WTC11 (cell line): ENCODE data around the gene UBL7. TPM values are rescaled to one million over a fixed set of nuclear protein-coding genes. Genes with fewer than 3 reads are reported as not detected.

ENCODE experiments used
- ATAC-seq: fragments of 200-7000 bp; cut with Tn5 transposase; 2 replicates; pipeline ENCODE4 v1.10.0; 2021; ENCODE audit warnings: mild to moderate bottlenecking, moderate library complexity
- CTCF ChIA-PET: fragments of 300-600 bp; sonication (Branson Sonifier 250); formaldehyde crosslinking; loops from one replicate; lab custom pipeline; 2021; ENCODE audit warnings: antibody characterized with exemption; lab: Charles Lee
- POLR2A ChIA-PET: fragments of 350-600 bp; sonication (Branson Sonifier 250); formaldehyde crosslinking; loops from one replicate; lab custom pipeline; 2021; ENCODE audit warnings: antibody characterized with exemption; lab: Charles Lee
- DNase-seq: peaks from one replicate; pipeline ENCODE4 v3.0.0; 2021; ENCODE audit warnings: low spot score
- H3K27ac Mint-ChIP-seq: 2 replicates; pipeline ENCODE4 v1.8.0; 2021; ENCODE audit warnings: mixed read lengths
- H3K27me3 Mint-ChIP-seq: 2 replicates; pipeline ENCODE4 v1.8.0; 2021; ENCODE audit warnings: low read depth, mild to moderate bottlenecking, moderate library complexity, mixed read lengths
- H3K36me3 Mint-ChIP-seq: 2 replicates; pipeline ENCODE4 v1.8.0; 2021; ENCODE audit warnings: mixed read lengths
- H3K4me1 Mint-ChIP-seq: 2 replicates; pipeline ENCODE4 v1.8.0; 2022; ENCODE audit warnings: mixed read lengths
- H3K4me3 Mint-ChIP-seq: 2 replicates; pipeline ENCODE4 v1.8.0; 2021; ENCODE audit warnings: mild to moderate bottlenecking, moderate library complexity, mixed read lengths
- H3K9me3 Mint-ChIP-seq: 2 replicates; pipeline ENCODE4 v1.8.0; 2021; ENCODE audit warnings: mixed read lengths
- ARID4B ChIP-seq: sonication (generic); formaldehyde crosslinking; IDR thresholded peaks from 2 replicates; pipeline ENCODE4 v1.8.0; 2023; ENCODE audit warnings: missing genetic modification reagents, mild to moderate bottlenecking, borderline replicate concordance
- ATF2 ChIP-seq: sonication (generic); formaldehyde crosslinking; IDR thresholded peaks from 2 replicates; pipeline ENCODE4 v1.8.1; 2022; ENCODE audit warnings: low read depth, missing genetic modification reagents, borderline replicate concordance
- CDX4 ChIP-seq: fragments of 250-450 bp; sonication (Bioruptor Pico); IDR thresholded peaks from 2 replicates; pipeline ENCODE4 v1.9.0; 2021; ENCODE audit warnings: moderate library complexity, mild to moderate bottlenecking, inconsistent platforms, borderline replicate concordance
- CTCF ChIP-seq: fragments of 200-600 bp; IDR thresholded peaks from 2 replicates; pipeline ENCODE4 v1.8.0; 2022; ENCODE audit warnings: antibody characterized with exemption
- E2F1 ChIP-seq: sonication (generic); formaldehyde crosslinking; IDR thresholded peaks from 2 replicates; pipeline ENCODE4 v1.8.0; 2022; ENCODE audit warnings: mild to moderate bottlenecking, missing genetic modification reagents
- E2F4 ChIP-seq: sonication (generic); formaldehyde crosslinking; IDR thresholded peaks from 2 replicates; pipeline ENCODE4 v1.8.1; 2022; ENCODE audit warnings: low read depth, mild to moderate bottlenecking, moderate library complexity, missing genetic modification reagents, borderline replicate concordance
- ETV6 ChIP-seq: sonication (generic); formaldehyde crosslinking; IDR thresholded peaks from 2 replicates; pipeline ENCODE4 v1.8.1; 2022; ENCODE audit warnings: mild to moderate bottlenecking, missing genetic modification reagents
- GABPB1 ChIP-seq: sonication (generic); formaldehyde crosslinking; IDR thresholded peaks from 2 replicates; pipeline ENCODE4 v1.8.1; 2023; ENCODE audit warnings: mild to moderate bottlenecking, missing genetic modification reagents
- KAT7 ChIP-seq: sonication (generic); formaldehyde crosslinking; IDR thresholded peaks from 2 replicates; pipeline ENCODE4 v1.8.1; 2023; ENCODE audit warnings: missing genetic modification reagents, mild to moderate bottlenecking, borderline replicate concordance
- MAX ChIP-seq: sonication (generic); formaldehyde crosslinking; IDR thresholded peaks from 2 replicates; pipeline ENCODE4 v1.8.0; 2022; ENCODE audit warnings: mild to moderate bottlenecking, missing genetic modification reagents
- MXD4 ChIP-seq: fragments of 250-450 bp; sonication (Bioruptor Pico); IDR thresholded peaks from 2 replicates; pipeline ENCODE4 v1.8.0; 2021; ENCODE audit warnings: mild to moderate bottlenecking, moderate library complexity, borderline replicate concordance
- NFATC4 ChIP-seq: fragments of 250-450 bp; sonication (Bioruptor Pico); IDR thresholded peaks from 2 replicates; pipeline ENCODE4 v1.9.0; 2021; ENCODE audit warnings: mild to moderate bottlenecking
- NR2C2 ChIP-seq: sonication (generic); formaldehyde crosslinking; IDR thresholded peaks from 2 replicates; pipeline ENCODE4 v1.8.0; 2022; ENCODE audit warnings: mild to moderate bottlenecking, missing genetic modification reagents
- TEAD1 ChIP-seq: sonication (generic); formaldehyde crosslinking; IDR thresholded peaks from 2 replicates; pipeline ENCODE4 v1.8.0; 2022; ENCODE audit warnings: mild to moderate bottlenecking, missing genetic modification reagents
- ZNF121 ChIP-seq: sonication (generic); formaldehyde crosslinking; IDR thresholded peaks from 2 replicates; pipeline ENCODE4 v1.8.0; 2023; ENCODE audit warnings: missing genetic modification reagents
- ZNF317 ChIP-seq: sonication (generic); formaldehyde crosslinking; IDR thresholded peaks from 2 replicates; pipeline ENCODE4 v1.8.1; 2023; ENCODE audit warnings: low read depth, mild to moderate bottlenecking, moderate library complexity, missing genetic modification reagents, borderline replicate concordance
- ZNF396 ChIP-seq: fragments of 250-450 bp; sonication (Bioruptor Pico); IDR thresholded peaks from 2 replicates; pipeline ENCODE4 v1.8.0; 2021; ENCODE audit warnings: mild to moderate bottlenecking, moderate library complexity, borderline replicate concordance
- ZNF416 ChIP-seq: fragments of 250-450 bp; sonication (Bioruptor Pico); IDR thresholded peaks from 2 replicates; pipeline ENCODE4 v1.9.0; 2021; ENCODE audit warnings: mild to moderate bottlenecking, inconsistent platforms
- ZNF425 ChIP-seq: fragments of 250-450 bp; sonication (Bioruptor Pico); conservative IDR thresholded peaks from 2 replicates; pipeline ENCODE4 v1.9.0; 2021; ENCODE audit warnings: mild to moderate bottlenecking
- ZNF671 ChIP-seq: fragments of 250-450 bp; sonication (Bioruptor Pico); IDR thresholded peaks from 2 replicates; pipeline ENCODE4 v1.8.0; 2021; ENCODE audit warnings: mild to moderate bottlenecking
- total RNA-seq: library from RNA; stranded (reverse); gene quantifications from 3 replicates; pipeline ENCODE4 v1.2.3, GENCODE V29; 2021

UBL7 gene
- total RNA-seq, 1 experiment from 2014 or later, result 70.1 TPM

GRCh38 chr15:74406517-74406916 is 54.4 kb downstream of the UBL7 start:
- DNase-seq (no peak), ATAC-seq (no peak)
- POLR2A ChIA-PET, result interaction anchor here (0.7 kb wide), 1 partner anchor 135 kb away, joined by 3 read pairs; the partner anchor contains the start of gene ARID3B
- no peak overlapping the region for H3K4me3 Mint-ChIP-seq
- TF ChIP-seq ATF2 (CRISPR knock-in tag) (no peak), NFATC4 (CRISPR knock-in tag) (no peak), CDX4 (CRISPR knock-in tag) (no peak), TEAD1 (no peak), MAX (CRISPR knock-in tag) (no peak), KAT7 (CRISPR knock-in tag) (no peak), ZNF416 (CRISPR knock-in tag) (no peak), GABPB1 (CRISPR knock-in tag) (no peak), E2F1 (CRISPR knock-in tag) (no peak)
- TF ChIP-seq, all 79 proteins: peak for 0
- Mint-ChIP-seq H3K27me3 (no peaks in the 10 kb centered on the region; the same call in 1 of the 2 replicates), H3K27ac (no peak overlapping the region; the same call in 1 of the 2 replicates), H3K4me1 (peaks cover 3% of the 10 kb centered on the region; the same call in 1 of the 2 replicates), H3K9me3 (no peaks in the 10 kb centered on the region), H3K36me3 (peaks cover 2% of the 10 kb centered on the region; the same call in 1 of the 2 replicates)
- CTCF ChIA-PET, result interaction anchor here (1.2 kb wide), 1 partner anchor 32 kb away, joined by 3 read pairs; no protein-coding TSS in a partner anchor

- DNase-seq (no peak), ATAC-seq (no peak)
- Mint-ChIP-seq H3K4me1 (peaks cover 9% of the 10 kb centered on the region), H3K27me3 (no peaks in the 10 kb centered on the region; the same call in 1 of the 2 replicates), H3K9me3 (no peaks in the 10 kb centered on the region), H3K4me3 (no peak overlapping the region), H3K27ac (no peak overlapping the region), H3K36me3 (no peaks in the 10 kb centered on the region)
- ChIA-PET CTCF (interaction anchor here (1.2 kb wide), 1 partner anchor 23 kb away, joined by 4 read pairs; no protein-coding TSS in a partner anchor), POLR2A (no interaction called here)
- TF ChIP-seq ZNF396 (CRISPR knock-in tag) (no peak), MXD4 (CRISPR knock-in tag) (no peak), CTCF (no peak), ZNF121 (CRISPR knock-in tag) (no peak), ZNF425 (CRISPR knock-in tag) (no peak), ZNF671 (CRISPR knock-in tag) (no peak), ETV6 (CRISPR knock-in tag) (no peak), E2F4 (CRISPR knock-in tag) (no peak), ARID4B (CRISPR knock-in tag) (no peak), NR2C2 (CRISPR knock-in tag) (no peak), ZNF317 (CRISPR knock-in tag) (no peak)
Measured at GRCh38 chr15:74405823-74406222, 55.1 kb downstream of the UBL7 start.
